Transverse colon (tissue), 4 donors: ENCODE measurements around the gene LIFR. TPM values are rescaled to one million over a fixed set of nuclear protein-coding genes. Genes with fewer than 3 reads are reported as not detected.

Source experiments
- DNase-seq: peaks from one replicate; pipeline ENCODE4 v3.0.0-alpha.2; 2019
- H3K27ac ChIP-seq, 4 donors: fragments of 200-600 bp; sonication (generic); 2 replicates each; pipeline ENCODE4 v1.5.1; 2016 to 2018; ENCODE audit warnings: inconsistent platforms in 4 of 4
- H3K27me3 ChIP-seq: fragments of 200-600 bp; sonication (generic); 2 replicates; pipeline ENCODE4 v1.5.1; 2017; ENCODE audit warnings: inconsistent platforms
- H3K36me3 ChIP-seq, 4 donors: fragments of 200-600 bp; sonication (generic); 2 replicates each; pipeline ENCODE4 v1.5.1; 2017 to 2019; ENCODE audit warnings: inconsistent platforms in 4 of 4
- H3K4me1 ChIP-seq, 4 donors: fragments of 200-600 bp; sonication (generic); 2 replicates each; pipeline ENCODE4 v1.5.1; 2017 to 2020; ENCODE audit warnings: inconsistent platforms in 4 of 4
- H3K4me3 ChIP-seq, 4 donors: fragments of 200-600 bp; sonication (generic); 1 replicate in 1 of 4; 2 replicates in 3 of 4; pipeline versions ENCODE4 v1.5.1 to v1.6.1; 2017 to 2019; ENCODE audit warnings: inconsistent platforms in 4 of 4
- H3K9me3 ChIP-seq, 2 donors: fragments of 200-600 bp; sonication (generic); 2 replicates each; pipeline ENCODE4 v1.5.1; 2017 to 2019; ENCODE audit warnings: inconsistent platforms in 2 of 2
- EP300 ChIP-seq: sonication (generic); formaldehyde crosslinking; IDR thresholded peaks from one replicate; pipeline ENCODE4 v1.6.1; 2017; ENCODE audit warnings: antibody characterized with exemption, low read depth
- POLR2A ChIP-seq: fragments of 450-650 bp; IDR thresholded peaks from one replicate; pipeline ENCODE4 v1.6.1; 2016; ENCODE audit warnings: antibody characterized with exemption, mild to moderate bottlenecking, moderate library complexity
- POLR2AphosphoS5 ChIP-seq, 3 donors: sonication (generic); formaldehyde crosslinking; IDR thresholded peaks; one replicate each; pipeline ENCODE4 v1.6.1; 2016; ENCODE audit warnings: antibody characterized with exemption in 3 of 3
- WGBS, 2 donors: methylation state at CpG; one replicate each; pipeline ENCODE4 v1.1.5; 2018; ENCODE audit warnings: low coverage in 1 of 2; 5-methylcytosine and 5-hydroxymethylcytosine counted together
- in situ Hi-C, 4 donors: fragments of 200-750 bp; cut with MboI; loops; one replicate each; pipeline versions ENCODE4 v1.15.0 to v1.15.1; 2017; ENCODE audit warnings: low sequenced_read_pairs in 3 of 4, low pct_ligation_motif_present in 1 of 4, low pct_unique_long_range_greater_than_20kb in 1 of 4
- intact Hi-C: fragments of 100-400 bp; cut with DNase I; formaldehyde crosslinking; loops from one replicate; pipeline ENCODE4 v1.15.1; 2023; ENCODE audit warnings: low total_unique reads
- total RNA-seq, 4 donors: library from RNA; depleted of rRNA; stranded (reverse); fragments of >200 nt; gene quantifications; one replicate each; pipeline ENCODE4 v1.1.0, GENCODE V29; 2016
- TF ChIP-seq, protein P1 (sequence below), 5 experiments: fragments of 200-600 bp in 3 of 5; fragments of 450-650 bp in 2 of 5; sonication (generic) in 3 of 5; IDR thresholded peaks; 1 replicate in 2 of 5; 2 replicates in 3 of 5; pipeline ENCODE4 v1.5.1; 2016 to 2017; ENCODE audit warnings: antibody characterized with exemption in 5 of 5, inconsistent platforms in 3 of 5, mild to moderate bottlenecking in 2 of 5, moderate library complexity in 1 of 5

LIFR gene
- total RNA-seq, 4 donors from 2014 or later: 4.9 to 28.1 (median 12.8) TPM

DNA sequence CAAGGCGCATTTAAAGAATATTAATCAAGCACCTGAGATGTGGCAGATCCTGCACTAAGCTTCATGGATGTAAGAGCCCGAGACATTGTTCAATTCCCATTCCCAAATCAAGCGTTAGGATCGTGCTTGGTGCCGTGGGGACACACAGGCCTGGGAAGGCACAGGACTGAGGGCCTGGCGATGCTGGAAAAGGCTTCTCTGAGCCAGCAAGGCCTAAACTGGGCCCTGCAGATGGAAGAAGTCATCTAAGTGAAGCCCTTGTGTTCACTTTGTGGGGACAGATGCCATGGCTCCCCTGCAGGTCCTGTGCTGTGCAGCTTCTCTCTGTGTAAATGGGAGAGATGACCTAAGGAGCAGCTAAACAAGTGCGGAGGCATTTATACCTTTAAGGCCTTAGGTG is 83.9 kb downstream of the LIFR start:
- Histone ChIP-seq H3K9me3 (no peaks in the 10 kb centered on the region), H3K27me3 (peaks cover 3% of the 10 kb centered on the region), H3K4me1 (peaks cover 10 to 22% (median 16%) of the 10 kb centered on the region in 4 donors), H3K27ac (no peak overlapping the region), H3K4me3 (no peak overlapping the region), H3K36me3 (no peaks in the 10 kb centered on the region)
- 93% methylated on average over 7 of the region's 7 CpGs; no CpG with 5 or more reads in 1 of the 2 donors for WGBS, 2 donors
- TF ChIP-seq, protein P1, sequence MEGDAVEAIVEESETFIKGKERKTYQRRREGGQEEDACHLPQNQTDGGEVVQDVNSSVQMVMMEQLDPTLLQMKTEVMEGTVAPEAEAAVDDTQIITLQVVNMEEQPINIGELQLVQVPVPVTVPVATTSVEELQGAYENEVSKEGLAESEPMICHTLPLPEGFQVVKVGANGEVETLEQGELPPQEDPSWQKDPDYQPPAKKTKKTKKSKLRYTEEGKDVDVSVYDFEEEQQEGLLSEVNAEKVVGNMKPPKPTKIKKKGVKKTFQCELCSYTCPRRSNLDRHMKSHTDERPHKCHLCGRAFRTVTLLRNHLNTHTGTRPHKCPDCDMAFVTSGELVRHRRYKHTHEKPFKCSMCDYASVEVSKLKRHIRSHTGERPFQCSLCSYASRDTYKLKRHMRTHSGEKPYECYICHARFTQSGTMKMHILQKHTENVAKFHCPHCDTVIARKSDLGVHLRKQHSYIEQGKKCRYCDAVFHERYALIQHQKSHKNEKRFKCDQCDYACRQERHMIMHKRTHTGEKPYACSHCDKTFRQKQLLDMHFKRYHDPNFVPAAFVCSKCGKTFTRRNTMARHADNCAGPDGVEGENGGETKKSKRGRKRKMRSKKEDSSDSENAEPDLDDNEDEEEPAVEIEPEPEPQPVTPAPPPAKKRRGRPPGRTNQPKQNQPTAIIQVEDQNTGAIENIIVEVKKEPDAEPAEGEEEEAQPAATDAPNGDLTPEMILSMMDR (IDR thresholded peaks at IDR 0.05): no peak
- TF ChIP-seq EP300 (no peak), POLR2AphosphoS5 (IDR thresholded peaks at IDR 0.05) (no peak)
- intact Hi-C loops: no loop called here
- in situ Hi-C loops: no loop called here
- no peak for DNase-seq

DNA sequence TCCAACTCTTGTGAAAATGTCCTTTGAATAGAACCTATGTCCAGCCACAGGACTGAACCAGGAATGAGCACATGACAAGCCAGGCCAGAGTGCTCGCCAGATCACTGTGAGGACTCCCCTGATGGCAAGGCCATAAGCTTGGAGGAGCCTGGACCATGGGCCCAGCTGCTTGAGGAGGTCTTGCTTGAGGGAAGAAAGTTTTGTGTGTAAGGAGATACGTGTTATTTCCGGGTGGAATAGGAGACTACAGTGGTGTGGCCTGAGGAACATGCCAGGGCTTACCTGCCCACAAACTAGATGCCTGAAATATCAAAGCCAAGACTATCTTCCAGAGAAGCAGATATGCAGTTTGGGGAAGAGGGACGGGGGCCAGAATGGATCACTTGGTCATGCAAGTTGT is 84.7 kb downstream of the LIFR start:
- no peak for TF ChIP-seq POLR2AphosphoS5 (IDR thresholded peaks at IDR 0.05)
- TF ChIP-seq EP300: no peak
- TF ChIP-seq POLR2A: no peak
- TF ChIP-seq, protein P1 (IDR thresholded peaks at IDR 0.05): no peak
- Histone ChIP-seq H3K9me3 (no peaks in the 10 kb centered on the region), H3K27me3 (peaks cover 2% of the 10 kb centered on the region), H3K27ac (no peak overlapping the region), H3K4me1 (peaks cover 10 to 31% (median 19%) of the 10 kb centered on the region in 4 donors), H3K36me3 (no peaks in the 10 kb centered on the region), H3K4me3 (no peak overlapping the region)
- in situ Hi-C loops (no loop called here), intact Hi-C loops (no loop called here)
- 91% methylated on average over 4 of the region's 4 CpGs; no CpG with 5 or more reads in 1 of the 2 donors for WGBS, 2 donors
- no peak for DNase-seq

DNA sequence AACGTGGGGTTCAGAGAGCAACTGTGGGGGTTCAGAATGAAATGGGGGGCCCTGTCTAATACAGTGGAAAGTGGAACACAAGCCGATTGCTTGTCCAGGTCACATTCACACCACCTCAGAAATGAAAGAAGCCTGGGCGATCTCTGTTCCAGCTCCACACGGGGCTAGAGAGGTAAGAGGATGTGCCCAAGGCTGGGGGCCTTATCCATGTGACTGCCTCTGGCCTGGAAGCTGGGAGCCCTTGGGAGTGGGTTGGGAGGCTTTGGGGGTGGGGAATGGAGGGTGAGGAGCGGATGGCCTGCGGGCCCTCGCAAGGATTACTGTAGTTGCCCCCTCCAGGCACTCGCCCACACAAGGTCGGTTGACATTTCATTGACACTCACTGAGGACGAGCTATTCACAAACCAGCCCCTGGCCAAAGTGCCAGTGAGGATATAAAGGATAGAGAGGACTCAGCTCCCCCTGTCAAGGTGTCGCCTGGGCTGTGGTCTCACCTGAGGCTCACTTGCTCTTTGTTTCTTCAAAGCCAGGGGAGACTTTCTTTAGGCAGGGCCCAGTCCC is 86.7 kb downstream of the LIFR start:
- intact Hi-C loops: no loop called here
- 85 to 90% methylated on average over 2 to 11 of the region's 11 CpGs for WGBS, 2 donors
- TF ChIP-seq POLR2A: no peak
- no peak for TF ChIP-seq POLR2AphosphoS5 (IDR thresholded peaks at IDR 0.05)
- TF ChIP-seq, protein P1 (IDR thresholded peaks at IDR 0.05): no peak
- no peak for TF ChIP-seq EP300
- Histone ChIP-seq H3K9me3 (no peaks in the 10 kb centered on the region), H3K27ac (peak overlapping the region; percentile 68 to 81 (median 76)), H3K36me3 (no peaks in the 10 kb centered on the region), H3K4me1 (peaks cover 10 to 32% (median 19%) of the 10 kb centered on the region in 4 donors), H3K27me3 (peaks cover 2% of the 10 kb centered on the region), H3K4me3 (no peak overlapping the region)
- DNase-seq: no peak
- in situ Hi-C loops: no loop called here

DNA sequence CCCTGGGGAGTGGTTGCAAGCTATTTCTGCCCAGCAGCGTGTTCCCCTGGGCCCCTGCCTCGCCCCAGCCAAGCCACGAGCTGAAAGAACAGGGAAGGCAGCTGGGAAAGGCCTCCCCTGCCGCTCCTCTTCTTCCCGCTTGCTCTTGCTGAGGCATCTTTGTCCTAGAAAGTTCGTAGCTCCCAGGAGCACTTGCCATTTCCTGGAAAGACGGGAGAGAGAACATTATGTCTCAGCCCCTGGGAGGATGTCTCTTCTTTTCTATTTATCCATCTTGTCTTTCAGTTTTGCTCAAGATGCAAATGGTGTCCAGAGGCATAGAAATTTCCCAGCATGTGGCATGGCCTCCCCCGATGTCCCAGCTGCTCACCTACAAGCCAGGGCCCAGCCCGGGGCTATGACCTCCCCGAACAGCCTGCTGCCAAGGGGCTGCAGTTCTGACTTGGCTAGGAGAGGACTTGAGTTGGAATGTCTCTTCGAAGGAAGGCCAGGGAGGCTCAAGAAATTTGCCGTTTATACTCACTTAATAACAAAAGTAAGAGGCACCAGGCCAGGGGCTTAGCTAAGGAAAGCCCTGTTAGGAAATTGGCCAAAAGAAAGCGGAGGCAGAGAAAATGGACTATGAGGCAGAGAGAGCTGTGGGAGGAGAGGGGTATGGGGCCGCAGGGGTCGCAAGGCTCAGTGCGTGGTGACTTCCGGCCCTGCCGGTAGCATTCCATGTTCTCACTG is 87.3 kb downstream of the LIFR start:
- H3K27ac ChIP-seq: peak overlapping the region; percentile 68 to 81 (median 76)

More for the DNA sequence above, 87.3 kb downstream of the LIFR start:
- 63 to 92% methylated on average over 5 to 18 of the region's 18 CpGs for WGBS, 2 donors
- TF ChIP-seq POLR2AphosphoS5 (IDR thresholded peaks at IDR 0.05) (peak; percentile 38 to 50 (median 44)), EP300 (peak; percentile 72), POLR2A (no peak)
- TF ChIP-seq, protein P1 (IDR thresholded peaks at IDR 0.05): no peak
- H3K9me3 ChIP-seq: no peaks in the 10 kb centered on the region
- intact Hi-C loops (no loop called here), in situ Hi-C loops (no loop called here)
- peaks cover 2% of the 10 kb centered on the region for H3K27me3 ChIP-seq
- H3K4me3 ChIP-seq: no peak overlapping the region
- peaks cover 13 to 38% (median 21%) of the 10 kb centered on the region in 4 donors for H3K4me1 ChIP-seq
- no peaks in the 10 kb centered on the region for H3K36me3 ChIP-seq
- DNase-seq: no peak
